ENCODE results near the gene GALC.
A peak's percentile ranks its signal among the peaks of the same experiment; 100 is the strongest.

GALC gene

DNA sequence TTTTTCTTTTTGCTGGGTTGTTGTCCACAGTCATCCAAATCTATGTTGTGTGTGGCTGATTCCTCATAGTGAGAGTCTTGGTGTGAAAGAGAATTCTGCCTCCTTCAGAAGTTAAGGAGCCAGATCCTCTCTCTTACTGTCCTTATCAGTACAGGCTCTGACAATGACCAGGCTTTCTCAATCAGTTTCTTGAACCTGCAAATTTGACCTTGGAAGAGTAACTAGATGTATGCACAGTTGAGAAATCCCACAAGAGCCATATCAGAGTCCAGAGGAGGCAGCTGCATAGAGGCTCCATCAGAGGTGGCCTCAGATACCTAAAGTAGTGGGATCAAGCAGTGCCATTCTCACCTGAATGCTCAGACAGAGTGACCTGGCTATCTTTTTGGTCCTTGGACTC, 5.5 kb upstream of the GALC start:
- no peak for TF ChIP-seq ZNF274 (IDR thresholded peaks at IDR 0.05; ENCODE audit: low read depth, low read length)
- H3K4me3 ChIP-seq (ENCODE audit: low read length), result no peak overlapping the region

GRCh38 chr14:87996291-87996592, 3.3 kb upstream of the GALC start:
- TF ChIP-seq ZNF274 (IDR thresholded peaks at IDR 0.05; ENCODE audit: low read depth, low read length), result no peak
- no peak overlapping the region for H3K4me3 ChIP-seq (ENCODE audit: low read length)

DNA sequence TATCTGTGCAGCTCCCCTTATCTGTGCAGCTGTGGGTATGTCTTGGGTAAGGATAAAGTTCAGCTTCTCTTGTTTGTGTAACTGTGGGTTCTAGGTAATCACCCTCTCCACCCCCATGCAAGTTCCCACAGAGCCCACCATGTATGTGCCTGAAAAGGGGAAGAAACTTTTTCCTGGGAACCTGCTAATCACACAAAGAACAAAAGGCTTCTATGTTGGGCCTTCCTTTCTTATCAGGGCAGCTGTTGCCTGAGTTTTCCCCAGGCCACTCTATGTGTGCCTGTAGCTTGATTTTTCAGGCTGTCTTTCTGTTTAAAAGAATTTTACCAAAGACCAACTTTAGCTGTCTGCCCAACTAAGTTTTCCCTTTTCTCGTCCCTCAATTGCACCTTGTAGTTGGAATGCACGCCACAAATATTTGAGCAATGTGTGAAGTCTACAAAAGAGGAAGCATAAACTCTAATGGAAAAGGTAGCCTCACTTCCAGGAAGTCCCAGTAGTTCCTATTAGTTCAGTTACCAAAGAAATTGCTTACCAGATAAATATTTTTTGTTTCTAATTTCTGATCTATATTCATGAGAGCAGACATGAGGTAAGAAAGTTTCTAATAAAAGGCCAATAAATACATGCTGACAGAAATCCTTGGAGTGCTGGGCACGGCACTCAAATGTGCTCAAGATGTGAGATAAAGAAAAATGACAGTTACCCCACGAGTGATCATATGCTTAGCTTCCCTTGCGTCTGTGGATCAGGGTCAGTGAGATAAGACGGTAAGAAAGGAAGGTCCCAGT, 2.7 kb upstream of the GALC start:
- no peak for TF ChIP-seq ZNF274 (IDR thresholded peaks at IDR 0.05; ENCODE audit: low read depth, low read length)
- H3K4me3 ChIP-seq (ENCODE audit: low read length), result no peak overlapping the region; the same call in 1 of the 2 replicates

- TF ChIP-seq ZNF274 (IDR thresholded peaks at IDR 0.05; ENCODE audit: low read depth, low read length), result no peak
- no peak overlapping the region for H3K4me3 ChIP-seq (ENCODE audit: low read length)
These were observed 2.0 kb upstream of the GALC start for GRCh38 chr14:87994974-87995373.

DNA sequence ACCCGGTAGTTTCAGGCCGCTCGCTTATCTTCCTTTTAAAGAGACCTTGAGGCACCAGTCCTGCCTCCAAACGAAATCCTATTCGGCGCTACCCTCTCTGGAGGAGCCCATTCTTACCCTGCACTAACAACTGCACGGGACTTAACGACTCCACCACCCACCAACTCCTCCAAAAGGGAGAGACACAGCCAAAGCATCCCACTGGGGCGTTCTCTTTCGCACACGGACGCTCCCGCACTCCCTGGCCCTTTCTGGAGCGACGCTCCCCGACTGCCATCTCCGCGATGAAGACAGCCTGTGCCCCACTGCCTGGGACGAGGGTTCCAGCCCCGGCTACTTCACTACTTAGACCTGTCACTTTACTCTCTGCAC, 650 bp downstream of the GALC start:
- TF ChIP-seq ZNF274 (IDR thresholded peaks at IDR 0.05; ENCODE audit: low read depth, low read length), result no peak
- H3K4me3 ChIP-seq (ENCODE audit: low read length), result peak overlapping the region; percentile 66

DNA sequence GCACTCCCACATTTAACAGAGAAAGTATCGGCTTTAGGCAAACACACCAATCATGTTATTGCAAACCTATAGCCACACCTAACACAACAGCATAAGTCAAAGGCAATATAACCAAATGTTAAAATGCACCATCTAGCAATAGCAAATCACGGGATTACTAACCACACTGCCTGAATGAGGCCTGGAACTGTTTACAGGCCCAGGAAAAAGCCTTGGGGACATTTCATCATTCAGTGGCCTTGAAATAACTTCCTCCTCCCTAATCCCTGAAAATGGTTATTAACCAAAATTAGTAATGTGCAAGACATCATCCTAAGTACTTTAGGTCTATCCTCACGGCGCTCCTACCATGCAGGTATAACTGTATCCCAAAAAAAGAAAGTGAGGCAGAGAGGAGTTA, 2.3 kb downstream of the GALC start:
- H3K4me3 ChIP-seq (ENCODE audit: low read length), result no peak overlapping the region
- no peak for TF ChIP-seq ZNF274 (IDR thresholded peaks at IDR 0.05; ENCODE audit: low read depth, low read length)

DNA sequence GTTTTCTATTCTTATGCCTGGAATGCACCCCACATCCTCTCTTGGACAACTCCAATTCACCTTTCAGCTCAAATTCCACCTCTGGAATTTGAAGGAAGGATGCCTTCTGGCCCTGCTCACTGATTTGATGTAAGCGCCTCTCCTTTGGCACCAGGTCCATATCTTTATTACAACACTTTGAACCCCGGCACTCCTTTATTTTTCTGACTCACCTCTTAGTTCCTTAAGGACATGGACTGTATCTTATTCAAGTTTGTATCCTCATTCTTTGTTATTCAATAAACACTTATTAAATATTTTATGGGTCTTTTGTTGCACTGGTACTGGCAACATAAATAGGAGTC, 3.1 kb downstream of the GALC start:
- no peak for TF ChIP-seq ZNF274 (IDR thresholded peaks at IDR 0.05; ENCODE audit: low read depth, low read length)
- no peak overlapping the region for H3K4me3 ChIP-seq (ENCODE audit: low read length)

DNA sequence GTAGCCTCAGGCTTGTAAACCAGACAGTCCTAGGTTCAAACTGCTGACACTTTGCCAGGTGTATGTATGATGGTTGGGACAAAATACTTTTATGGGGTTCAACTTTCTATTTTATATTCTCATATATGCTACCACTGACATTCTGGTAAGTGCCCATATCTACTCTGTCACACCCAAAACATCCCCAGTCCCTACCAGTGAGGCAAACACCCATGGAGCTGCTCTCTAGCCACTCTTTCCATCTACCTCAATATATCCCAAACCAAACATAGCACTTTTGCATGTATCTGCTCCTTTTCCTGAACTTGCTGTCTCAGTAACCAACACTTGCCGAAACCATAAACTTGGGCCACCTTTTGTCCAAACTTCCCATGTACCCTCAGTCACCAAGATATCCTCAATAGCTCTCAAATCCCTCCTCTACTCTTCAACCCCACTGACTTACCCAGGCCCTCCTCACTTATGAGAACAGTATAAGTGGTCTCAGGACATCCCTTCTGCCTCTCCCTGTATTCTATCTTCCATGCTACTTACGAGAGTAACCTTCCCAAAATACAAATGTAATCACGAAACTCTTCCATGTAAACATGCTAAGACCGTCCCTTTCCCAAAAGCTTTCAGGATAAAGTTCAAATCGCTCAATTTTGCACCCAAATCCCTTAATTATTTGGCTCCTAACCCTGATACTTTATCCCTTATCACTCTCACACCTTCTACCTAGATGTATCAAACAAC, 3.6 kb downstream of the GALC start:
- no peak for TF ChIP-seq ZNF274 (IDR thresholded peaks at IDR 0.05; ENCODE audit: low read depth, low read length)
- no peak overlapping the region for H3K4me3 ChIP-seq (ENCODE audit: low read length)

DNA sequence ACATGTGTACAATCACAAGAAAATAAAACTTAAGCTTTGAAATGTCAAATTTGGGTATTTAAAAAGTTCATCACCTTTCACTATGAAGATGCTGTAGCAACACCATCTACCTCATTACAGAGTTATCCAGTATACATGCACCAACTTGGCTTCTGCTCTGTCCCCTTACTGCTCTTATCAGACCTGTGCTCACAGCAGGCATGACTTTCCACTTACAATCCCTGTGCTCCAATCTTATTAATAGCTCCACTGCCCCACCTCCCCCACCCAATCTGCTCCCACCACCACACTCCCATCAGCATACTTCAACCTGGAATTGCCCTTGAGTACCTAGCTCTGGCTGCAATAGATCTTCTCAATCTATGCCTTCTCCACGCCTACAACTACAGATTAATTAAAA, 13.3 kb downstream of the GALC start:
- TF ChIP-seq ZNF274 (IDR thresholded peaks at IDR 0.05; ENCODE audit: low read depth, low read length), result no peak
- no peak overlapping the region for H3K4me3 ChIP-seq (ENCODE audit: low read length)

DNA sequence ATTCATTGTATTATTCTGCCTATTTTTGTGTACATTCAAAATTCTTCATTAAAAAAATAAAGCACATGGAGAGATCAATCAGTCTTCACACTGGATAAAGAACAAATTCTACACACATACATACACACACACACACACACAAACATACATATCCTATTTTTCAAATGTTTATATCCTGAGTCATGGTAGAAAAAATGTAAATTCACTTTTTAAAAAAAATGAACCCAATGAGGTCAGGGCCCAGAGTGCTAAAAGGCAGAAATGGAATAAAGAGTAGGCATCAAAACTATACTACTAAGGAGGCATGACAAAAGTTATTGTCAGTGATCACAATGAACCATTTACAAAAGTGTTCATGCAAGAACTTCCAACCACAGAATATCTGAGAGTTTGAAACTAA, 17.3 kb downstream of the GALC start:
- no peak for TF ChIP-seq ZNF274 (IDR thresholded peaks at IDR 0.05; ENCODE audit: low read depth, low read length)
- no peak overlapping the region for H3K4me3 ChIP-seq (ENCODE audit: low read length)

GRCh38 chr14:87971010-87971409, 22.0 kb downstream of the GALC start:
- no peak overlapping the region for H3K4me3 ChIP-seq (ENCODE audit: low read length)
- TF ChIP-seq ZNF274 (IDR thresholded peaks at IDR 0.05; ENCODE audit: low read depth, low read length), result no peak

DNA sequence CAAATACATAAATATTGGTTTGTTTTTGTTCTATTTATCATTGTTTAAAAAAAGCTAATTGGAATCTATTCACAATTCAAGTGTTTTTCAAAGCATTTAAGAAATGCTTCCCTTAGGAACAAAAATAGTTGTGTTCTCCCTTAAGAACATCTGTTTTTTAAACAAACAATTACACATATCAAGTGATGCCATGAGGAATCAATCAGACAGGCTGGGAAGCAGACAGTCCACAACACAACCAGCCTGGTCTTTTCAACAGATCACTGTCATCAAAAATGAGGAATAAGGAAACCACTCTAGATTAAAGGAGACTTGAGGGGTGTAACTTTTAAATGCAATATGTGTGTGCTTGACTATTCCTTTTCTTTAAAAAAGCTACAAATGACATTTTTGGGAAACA, 25.5 kb downstream of the GALC start:
- no peak for TF ChIP-seq ZNF274 (IDR thresholded peaks at IDR 0.05; ENCODE audit: low read depth, low read length)
- H3K4me3 ChIP-seq (ENCODE audit: low read length), result no peak overlapping the region

- no peak for TF ChIP-seq ZNF274 (IDR thresholded peaks at IDR 0.05; ENCODE audit: low read depth, low read length)
- no peak overlapping the region for H3K4me3 ChIP-seq (ENCODE audit: low read length)
These were observed 26.2 kb downstream of the GALC start for GRCh38 chr14:87966816-87967215.

DNA sequence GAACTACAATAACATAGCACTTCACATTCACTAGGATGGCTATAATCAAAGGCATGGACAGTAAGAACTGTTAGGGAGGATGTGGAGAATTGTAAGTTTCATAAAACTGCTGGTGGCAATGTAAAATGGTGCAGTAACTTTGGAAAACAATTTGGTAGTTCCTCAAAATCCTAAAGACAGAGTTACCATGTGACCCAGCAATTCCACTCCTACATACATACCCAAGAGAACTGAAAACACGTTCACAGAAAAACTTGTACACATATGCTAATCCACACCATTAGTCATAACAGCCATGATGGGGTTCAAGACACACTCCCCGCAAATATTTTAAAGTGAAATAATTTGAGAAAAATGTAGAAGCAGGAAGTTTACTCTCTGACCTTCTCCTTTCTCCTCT, 31.7 kb downstream of the GALC start:
- TF ChIP-seq ZNF274 (IDR thresholded peaks at IDR 0.05; ENCODE audit: low read depth, low read length), result no peak
- no peak overlapping the region for H3K4me3 ChIP-seq (ENCODE audit: low read length)

GRCh38 chr14:87960013-87960787, 32.8 kb downstream of the GALC start:
- no peak overlapping the region for H3K4me3 ChIP-seq (ENCODE audit: low read length)
- TF ChIP-seq ZNF274 (IDR thresholded peaks at IDR 0.05; ENCODE audit: low read depth, low read length), result no peak
